AG04450 (cell line): ENCODE results near the gene TAF4B. TPM values are rescaled to one million over a fixed set of nuclear protein-coding genes. Genes with fewer than 3 reads are reported as not detected.

Experiments
- CTCF ChIA-PET: fragments of 300-600, 350-600 bp; formaldehyde crosslinking; extraction: SDS; loops from one replicate; lab custom pipeline; 2022; ENCODE audit warnings: antibody characterized with exemption, inconsistent platforms; lab: Charles Lee
- POLR2A ChIA-PET: fragments of 350-600 bp; formaldehyde crosslinking; extraction: SDS; loops from one replicate; lab custom pipeline; 2021; ENCODE audit warnings: antibody characterized with exemption, inconsistent platforms; lab: Yijun Ruan, JAX
- DNase-seq: peaks from one replicate; pipeline ENCODE4 v3.0.0-alpha.2; 2011; ENCODE audit warnings: low read depth, low spot score
- H3K27ac ChIP-seq: one replicate; pipeline ENCODE4 v1.5.1; 2012; ENCODE audit warnings: low read depth, low read length, control low read depth
- H3K27me3 ChIP-seq: one replicate; pipeline ENCODE4 v1.6.0; 2012; ENCODE audit warnings: low read length; ENCODE audit not compliant: control insufficient read depth, insufficient read depth
- H3K4me3 ChIP-seq: 2 replicates; pipeline ENCODE4 v1.5.1; 2011; ENCODE audit warnings: mild to moderate bottlenecking, low read depth, low read length, control low read depth
- H3K9me3 ChIP-seq: 2 replicates; pipeline ENCODE4 v1.5.1; 2012; ENCODE audit warnings: low read length; ENCODE audit not compliant: control insufficient read depth, insufficient read depth
- CTCF ChIP-seq: IDR thresholded peaks from 2 replicates; pipeline ENCODE4 v1.5.1; 2011; ENCODE audit warnings: low read depth, low read length, control low read depth, inconsistent platforms
- polyA plus RNA-seq: library from polyadenylated mRNA; depleted of rRNA; stranded (reverse); fragments of >200 nt; gene quantifications from 2 replicates; pipeline ENCODE4 v1.2.3, GENCODE V29; 2011

TAF4B gene
- polyA plus RNA-seq, 1 experiment: 0.40 TPM

- CTCF ChIA-PET: interaction anchor here (0.6 kb wide), 1 partner anchor 320 kb away, joined by 3 read pairs; no protein-coding TSS in a partner anchor
- POLR2A ChIA-PET: no interaction called here
- no peak overlapping the region for H3K27ac ChIP-seq
- H3K4me3 ChIP-seq: no peak overlapping the region
- no peaks in the 10 kb centered on the region for H3K9me3 ChIP-seq
- DNase-seq: no peak
- no peak for TF ChIP-seq CTCF
- H3K27me3 ChIP-seq: no peaks in the 10 kb centered on the region
Measured at GRCh38 chr18:26336572-26336971, 110.3 kb downstream of the TAF4B start.

GRCh38 chr18:26342646-26343045, 116.4 kb downstream of the TAF4B start:
- no peak for DNase-seq
- POLR2A ChIA-PET: no interaction called here
- H3K9me3 ChIP-seq: 0 out of 2 replicates have a peak, but pooled peaks cover 3% of the 10 kb centered on the region
- CTCF ChIA-PET: no interaction called here
- no peaks in the 10 kb centered on the region for H3K27me3 ChIP-seq
- H3K4me3 ChIP-seq: no peak overlapping the region
- no peak for TF ChIP-seq CTCF
- H3K27ac ChIP-seq: no peak overlapping the region

DNA sequence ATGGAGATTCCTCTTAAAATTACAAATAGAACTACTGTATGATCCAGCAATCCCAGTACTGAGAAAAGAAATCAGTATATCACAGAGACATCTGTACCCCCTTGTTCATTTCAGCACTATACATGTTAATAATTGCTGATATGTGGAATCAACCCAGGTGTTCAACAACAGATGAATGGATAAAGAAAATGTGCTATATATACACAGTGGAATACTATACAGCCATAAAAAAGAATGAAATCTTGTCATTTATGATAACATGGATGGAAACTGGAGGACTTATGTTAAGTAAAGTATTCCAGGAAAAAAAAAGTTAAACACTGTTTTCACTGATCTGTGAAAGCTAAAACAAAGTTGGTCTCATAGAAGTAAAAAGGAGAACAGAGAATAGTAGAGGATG, 124.7 kb downstream of the TAF4B start:
- Histone ChIP-seq H3K27me3 (no peaks in the 10 kb centered on the region), H3K9me3 (0 out of 2 replicates have a peak, but pooled peaks cover 3% of the 10 kb centered on the region), H3K27ac (no peak overlapping the region), H3K4me3 (no peak overlapping the region)
- ChIA-PET POLR2A (no interaction called here), CTCF (no interaction called here)
- no peak for DNase-seq
- TF ChIP-seq CTCF: no peak

DNA sequence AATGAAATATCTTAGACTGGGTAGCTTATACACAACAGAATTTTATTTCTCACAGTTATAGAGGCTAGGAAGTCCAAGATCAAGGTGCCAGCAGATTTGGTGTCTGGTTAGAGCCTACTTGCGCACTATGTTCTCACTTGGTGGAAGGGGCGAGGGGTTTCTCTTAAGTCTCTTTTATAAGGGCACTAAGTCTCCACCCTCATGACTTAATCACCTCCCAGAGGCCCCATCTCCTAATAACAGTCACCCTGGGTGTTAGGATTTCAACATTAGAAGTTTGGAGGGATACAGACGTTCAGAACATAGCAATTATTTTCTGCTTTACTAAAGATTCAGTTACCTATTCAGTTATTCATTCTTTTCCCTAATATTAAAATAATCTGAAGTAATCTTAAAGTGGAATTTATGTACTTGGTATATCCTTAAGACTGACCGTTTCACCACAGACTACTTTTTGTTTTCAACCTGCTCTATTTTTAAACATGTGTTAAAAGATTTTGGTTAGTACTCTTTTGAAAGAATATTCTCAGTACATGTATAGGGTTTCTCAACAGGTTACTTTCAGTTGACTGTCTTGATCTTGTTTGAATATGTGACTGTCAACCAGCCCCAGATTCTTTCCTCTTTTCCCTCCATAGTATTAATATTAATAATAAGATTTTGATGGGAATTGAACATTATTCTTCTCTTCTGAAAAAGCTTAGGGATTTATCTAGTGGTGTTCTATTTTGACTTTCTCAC, 130.0 kb downstream of the TAF4B start:
- DNase-seq: no peak
- Histone ChIP-seq H3K4me3 (no peak overlapping the region), H3K27me3 (no peaks in the 10 kb centered on the region), H3K27ac (no peak overlapping the region), H3K9me3 (no peaks in the 10 kb centered on the region)
- CTCF ChIA-PET: no interaction called here
- POLR2A ChIA-PET: interaction anchor here (0.6 kb wide), 1 partner anchor 9 kb away, joined by 4 read pairs; no protein-coding TSS in a partner anchor
- no peak for TF ChIP-seq CTCF

- Histone ChIP-seq H3K9me3 (no peaks in the 10 kb centered on the region), H3K27ac (no peak overlapping the region), H3K27me3 (no peaks in the 10 kb centered on the region), H3K4me3 (no peak overlapping the region)
- POLR2A ChIA-PET: no interaction called here
- no peak for DNase-seq
- CTCF ChIA-PET: no interaction called here
- no peak for TF ChIP-seq CTCF
Measured at GRCh38 chr18:26357960-26358359, 131.7 kb downstream of the TAF4B start.
